Type B pancreatic cell (in vitro differentiated cells): Measurements from ENCODE around the gene CYTH1. TPM values are rescaled to one million over a fixed set of nuclear protein-coding genes. Genes with fewer than 3 reads are reported as not detected.

ENCODE experiments used
- DNase-seq: peaks from one replicate; pipeline ENCODE4 v3.0.0; 2021; ENCODE audit warnings: mixed read lengths; ENCODE audit not compliant: unreplicated experiment; ENCODE audit errors: extremely low spot score
- H3K27ac Mint-ChIP-seq: 2 replicates; pipeline ENCODE4 v1.8.0; 2021; ENCODE audit warnings: mild to moderate bottlenecking, mixed read lengths
- H3K27me3 Mint-ChIP-seq: 2 replicates; pipeline ENCODE4 v1.8.0; 2021; ENCODE audit warnings: mixed read lengths
- H3K36me3 Mint-ChIP-seq: 2 replicates; pipeline ENCODE4 v1.8.0; 2021; ENCODE audit warnings: mixed read lengths
- H3K4me1 Mint-ChIP-seq: one replicate; pipeline ENCODE4 v1.8.0; 2021; ENCODE audit warnings: mixed read lengths; ENCODE audit not compliant: unreplicated experiment
- H3K4me3 Mint-ChIP-seq: 2 replicates; pipeline ENCODE4 v1.8.0; 2021; ENCODE audit warnings: mild to moderate bottlenecking, mixed read lengths
- H3K9me3 Mint-ChIP-seq: 2 replicates; pipeline ENCODE4 v1.8.0; 2021; ENCODE audit warnings: mixed read lengths
- CTCF ChIP-seq: fragments of 200-600 bp; sonication (generic); conservative IDR thresholded peaks from 2 replicates; pipeline ENCODE4 v1.5.0; 2021; ENCODE audit warnings: antibody characterized with exemption, mild to moderate bottlenecking
- total RNA-seq: library from RNA; stranded (reverse); gene quantifications from 2 replicates; pipeline ENCODE4 v1.2.1, GENCODE V29; 2021; ENCODE audit warnings: low replicate concordance

CYTH1 gene
- total RNA-seq, 1 donor from 2014 or later = 30.3 TPM

GRCh38 chr17:78667091-78667490 is 115.0 kb downstream of the CYTH1 start:
- DNase-seq = no peak
- Mint-ChIP-seq H3K27me3 (no peaks in the 10 kb centered on the region), H3K4me1 (peaks cover 22% of the 10 kb centered on the region), H3K9me3 (no peaks in the 10 kb centered on the region), H3K27ac (no peak overlapping the region), H3K4me3 (no peak overlapping the region), H3K36me3 (peaks cover 3% of the 10 kb centered on the region)
- TF ChIP-seq CTCF = no peak

- DNase-seq = no peak
- H3K36me3 Mint-ChIP-seq = peaks cover 3% of the 10 kb centered on the region
- TF ChIP-seq CTCF = no peak
- no peaks in the 10 kb centered on the region for H3K27me3 Mint-ChIP-seq
- H3K4me1 Mint-ChIP-seq = peaks cover 25% of the 10 kb centered on the region
- H3K27ac Mint-ChIP-seq = peak overlapping the region; percentile 41
- H3K4me3 Mint-ChIP-seq = no peak overlapping the region
- no peaks in the 10 kb centered on the region for H3K9me3 Mint-ChIP-seq
These were observed 115.8 kb downstream of the CYTH1 start for GRCh38 chr17:78665952-78666920.

- Mint-ChIP-seq H3K27ac (peak overlapping the region; percentile 41), H3K9me3 (no peaks in the 10 kb centered on the region), H3K4me1 (peaks cover 28% of the 10 kb centered on the region), H3K27me3 (no peaks in the 10 kb centered on the region), H3K36me3 (peaks cover 3% of the 10 kb centered on the region), H3K4me3 (no peak overlapping the region)
- TF ChIP-seq CTCF = no peak
- DNase-seq = no peak
These were observed 116.6 kb downstream of the CYTH1 start for GRCh38 chr17:78665387-78665951.

- Mint-ChIP-seq H3K4me3 (no peak overlapping the region), H3K27ac (no peak overlapping the region), H3K27me3 (no peaks in the 10 kb centered on the region), H3K9me3 (no peaks in the 10 kb centered on the region), H3K4me1 (peaks cover 28% of the 10 kb centered on the region), H3K36me3 (peaks cover 3% of the 10 kb centered on the region)
- no peak for TF ChIP-seq CTCF
- DNase-seq = no peak
These were observed 117.3 kb downstream of the CYTH1 start for GRCh38 chr17:78664476-78665386.

- TF ChIP-seq CTCF = no peak
- peaks cover 21% of the 10 kb centered on the region for H3K4me1 Mint-ChIP-seq
- no peak for DNase-seq
- H3K9me3 Mint-ChIP-seq = no peaks in the 10 kb centered on the region
- peak overlapping the region; percentile 78 for H3K27ac Mint-ChIP-seq
- H3K4me3 Mint-ChIP-seq = peak overlapping the region; percentile 63
- no peaks in the 10 kb centered on the region for H3K27me3 Mint-ChIP-seq
- no peaks in the 10 kb centered on the region for H3K36me3 Mint-ChIP-seq
These were observed 120.8 kb downstream of the CYTH1 start for GRCh38 chr17:78661093-78661770.
